Endodermal cell (in vitro differentiated cells): Measurements from ENCODE around the gene MRPS24. TPM values are rescaled to one million over a fixed set of nuclear protein-coding genes. Genes with fewer than 3 reads are reported as not detected.
A peak's percentile ranks its signal among the peaks of the same experiment; 100 is the strongest.
"Not testable (repeated sequence)": the region's sequence is repeated elsewhere in the genome, so short reads cannot be mapped to it uniquely, and the experiment has no call there.

ENCODE experiments used
- DNase-seq: peaks from one replicate; pipeline ENCODE4 v3.0.0-alpha.2; 2017
- H3K27ac ChIP-seq: 2 replicates; pipeline ENCODE4 v1.5.1; 2013; ENCODE audit warnings: mild to moderate bottlenecking, low read depth, low read length, moderate library complexity
- H3K27me3 ChIP-seq: 2 replicates; pipeline ENCODE4 v1.6.1; 2013; ENCODE audit warnings: mild to moderate bottlenecking, low read length, moderate library complexity; ENCODE audit not compliant: insufficient read depth, control insufficient read depth, poor library complexity, severe bottlenecking
- H3K36me3 ChIP-seq: 2 replicates; pipeline ENCODE4 v1.7.0; 2013; ENCODE audit warnings: mild to moderate bottlenecking, low read length, moderate library complexity; ENCODE audit not compliant: control insufficient read depth, insufficient read depth
- H3K4me1 ChIP-seq: one replicate; pipeline ENCODE4 v1.7.0; 2013; ENCODE audit warnings: low read length; ENCODE audit not compliant: control insufficient read depth, insufficient read depth
- H3K4me3 ChIP-seq: 2 replicates; pipeline ENCODE4 v1.5.1; 2013; ENCODE audit warnings: mild to moderate bottlenecking, low read length, moderate library complexity
- H3K9ac ChIP-seq: 2 replicates; pipeline ENCODE4 v1.6.1; 2013; ENCODE audit warnings: mild to moderate bottlenecking, low read length, moderate library complexity; ENCODE audit not compliant: poor library complexity, severe bottlenecking; ENCODE audit errors: extremely low read depth
- H3K9me3 ChIP-seq: 2 replicates; pipeline ENCODE4 v1.6.1; 2013; ENCODE audit warnings: mild to moderate bottlenecking, low read length, moderate library complexity; ENCODE audit not compliant: control insufficient read depth
- H3K27ac Mint-ChIP-seq: 2 replicates; pipeline ENCODE4 v1.8.0; 2020; ENCODE audit warnings: mixed read lengths
- H3K27me3 Mint-ChIP-seq: 2 replicates; pipeline ENCODE4 v1.8.0; 2021; ENCODE audit warnings: mild to moderate bottlenecking, mixed read lengths; ENCODE audit not compliant: insufficient read depth
- H3K36me3 Mint-ChIP-seq: 2 replicates; pipeline ENCODE4 v1.8.0; 2020; ENCODE audit warnings: low read depth, mixed read lengths
- H3K4me1 Mint-ChIP-seq: 2 replicates; pipeline ENCODE4 v1.8.0; 2020; ENCODE audit warnings: mixed read lengths
- H3K4me3 Mint-ChIP-seq: 2 replicates; pipeline ENCODE4 v1.8.0; 2020; ENCODE audit warnings: mild to moderate bottlenecking, moderate library complexity, mixed read lengths
- H3K9me3 Mint-ChIP-seq: 2 replicates; pipeline ENCODE4 v1.8.0; 2020; ENCODE audit warnings: mild to moderate bottlenecking, mixed read lengths
- WGBS, 2 experiments: methylation state at CpG; one replicate each; pipeline versions ENCODE4 v1.1.5 to v1.1.7; 2013; ENCODE audit warnings: missing lambda C conversion rate in 2 of 2, mixed read lengths in 1 of 2; ENCODE audit not compliant: insufficient coverage in 1 of 2, insufficient read length in 1 of 2; 5-methylcytosine and 5-hydroxymethylcytosine counted together
- total RNA-seq, 2 donors: library from RNA; stranded (reverse); fragmentation: NEBNext Ultra II Directional in 1 of 2; extraction: Animal tissue kit (Norgen Biotek cat#: 25700) in 1 of 2; gene quantifications; 2 replicates in 1 of 2; 3 replicates in 1 of 2; pipeline ENCODE4 v1.2.1, GENCODE V29; 2021
- TF ChIP-seq, protein P1 (sequence below): fragments of 200-600 bp; sonication (generic); conservative IDR thresholded peaks from 2 replicates; pipeline ENCODE4 v1.5.0; 2021; ENCODE audit warnings: antibody characterized with exemption, mild to moderate bottlenecking

The MRPS24 gene
- total RNA-seq, 2 donors from 2014 or later: 86.5 to 91.0 TPM

DNA sequence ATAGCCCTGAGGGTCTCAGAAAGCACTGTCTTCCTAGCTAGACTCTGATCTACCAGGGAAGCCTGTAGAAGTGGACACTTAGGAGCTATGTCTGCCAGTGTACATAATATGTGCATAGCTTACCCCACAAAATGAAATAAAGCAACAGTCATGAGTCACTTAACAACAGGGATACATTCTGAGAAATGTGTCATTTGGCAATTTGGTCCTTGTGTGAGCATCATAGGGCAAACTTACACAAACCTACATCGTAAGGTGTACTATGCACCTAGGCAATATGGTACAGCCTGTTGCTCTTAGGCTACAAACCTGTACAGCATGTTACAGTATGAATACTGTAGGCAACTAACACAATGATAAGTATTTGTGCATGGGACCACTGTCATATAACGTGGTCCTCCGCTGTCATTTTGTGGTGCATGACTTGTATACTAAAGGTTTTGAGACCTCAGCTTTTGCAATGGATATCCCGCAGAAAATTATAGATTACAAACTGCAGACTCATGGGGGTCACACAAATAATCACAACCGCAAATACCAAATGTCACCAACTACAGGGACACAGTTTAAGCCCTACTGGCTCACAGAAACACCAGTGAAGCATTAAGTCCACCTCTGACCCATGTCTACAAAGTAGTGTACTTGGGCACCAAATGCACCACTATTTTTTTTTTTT, 35.4 kb upstream of the MRPS24 start:
- Histone ChIP-seq H3K27me3 (no peaks in the 10 kb centered on the region), H3K4me1 (no peaks in the 10 kb centered on the region), H3K27ac (no peak overlapping the region), H3K9me3 (no peaks in the 10 kb centered on the region), H3K4me3 (peak overlapping the region; percentile 81), H3K36me3 (no peaks in the 10 kb centered on the region), H3K9ac (no peak overlapping the region)
- H3K27ac Mint-ChIP-seq: peak overlapping the region; percentile 26
- no peak overlapping the region for H3K4me3 Mint-ChIP-seq
- 91 to 96% methylated on average over 3 to 5 of the region's 5 CpGs for WGBS, 2 experiments
- H3K27me3 Mint-ChIP-seq: no peaks in the 10 kb centered on the region
- no peaks in the 10 kb centered on the region for H3K9me3 Mint-ChIP-seq
- peaks cover 7% of the 10 kb centered on the region for H3K4me1 Mint-ChIP-seq
- DNase-seq: no peak
- H3K36me3 Mint-ChIP-seq: no peaks in the 10 kb centered on the region
- TF ChIP-seq, protein P1, sequence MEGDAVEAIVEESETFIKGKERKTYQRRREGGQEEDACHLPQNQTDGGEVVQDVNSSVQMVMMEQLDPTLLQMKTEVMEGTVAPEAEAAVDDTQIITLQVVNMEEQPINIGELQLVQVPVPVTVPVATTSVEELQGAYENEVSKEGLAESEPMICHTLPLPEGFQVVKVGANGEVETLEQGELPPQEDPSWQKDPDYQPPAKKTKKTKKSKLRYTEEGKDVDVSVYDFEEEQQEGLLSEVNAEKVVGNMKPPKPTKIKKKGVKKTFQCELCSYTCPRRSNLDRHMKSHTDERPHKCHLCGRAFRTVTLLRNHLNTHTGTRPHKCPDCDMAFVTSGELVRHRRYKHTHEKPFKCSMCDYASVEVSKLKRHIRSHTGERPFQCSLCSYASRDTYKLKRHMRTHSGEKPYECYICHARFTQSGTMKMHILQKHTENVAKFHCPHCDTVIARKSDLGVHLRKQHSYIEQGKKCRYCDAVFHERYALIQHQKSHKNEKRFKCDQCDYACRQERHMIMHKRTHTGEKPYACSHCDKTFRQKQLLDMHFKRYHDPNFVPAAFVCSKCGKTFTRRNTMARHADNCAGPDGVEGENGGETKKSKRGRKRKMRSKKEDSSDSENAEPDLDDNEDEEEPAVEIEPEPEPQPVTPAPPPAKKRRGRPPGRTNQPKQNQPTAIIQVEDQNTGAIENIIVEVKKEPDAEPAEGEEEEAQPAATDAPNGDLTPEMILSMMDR: no peak

DNA sequence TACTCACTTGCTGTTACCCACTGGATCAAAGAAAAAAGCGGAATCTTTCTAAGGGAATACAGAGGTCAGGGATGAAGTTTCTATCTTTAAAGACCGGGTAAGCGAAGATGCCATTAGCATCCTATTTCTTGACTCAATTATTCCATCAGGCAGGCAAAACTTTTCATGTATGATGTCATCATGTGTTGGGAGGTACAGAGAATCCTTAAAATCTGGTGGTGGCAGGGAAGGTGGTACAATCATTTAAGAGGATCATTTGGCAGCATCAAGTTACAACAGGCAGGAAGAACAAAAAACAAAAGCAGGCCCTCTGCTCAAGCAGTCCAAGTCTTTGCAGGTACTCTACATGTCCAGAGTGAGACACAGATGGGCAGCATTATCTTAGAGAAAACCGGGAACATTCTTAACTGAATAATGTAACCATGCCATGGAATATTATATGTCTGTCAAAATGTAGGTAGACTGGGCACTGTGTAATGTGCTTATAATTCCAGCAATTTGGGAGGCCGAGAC, 33.3 kb upstream of the MRPS24 start:
- no peak overlapping the region for H3K4me3 Mint-ChIP-seq
- no peaks in the 10 kb centered on the region for H3K27me3 Mint-ChIP-seq
- Histone ChIP-seq H3K4me3 (no peak overlapping the region), H3K36me3 (no peaks in the 10 kb centered on the region), H3K4me1 (no peaks in the 10 kb centered on the region), H3K27me3 (no peaks in the 10 kb centered on the region), H3K9me3 (no peaks in the 10 kb centered on the region), H3K9ac (no peak overlapping the region), H3K27ac (no peak overlapping the region)
- H3K27ac Mint-ChIP-seq: no peak overlapping the region
- 94% methylated on average over 5 of the region's 5 CpGs; no CpG with 5 or more reads in 1 of the 2 experiments for WGBS, 2 experiments
- TF ChIP-seq, protein P1: no peak
- H3K9me3 Mint-ChIP-seq: no peaks in the 10 kb centered on the region
- no peak for DNase-seq
- H3K36me3 Mint-ChIP-seq: no peaks in the 10 kb centered on the region
- peaks cover 7% of the 10 kb centered on the region for H3K4me1 Mint-ChIP-seq

DNA sequence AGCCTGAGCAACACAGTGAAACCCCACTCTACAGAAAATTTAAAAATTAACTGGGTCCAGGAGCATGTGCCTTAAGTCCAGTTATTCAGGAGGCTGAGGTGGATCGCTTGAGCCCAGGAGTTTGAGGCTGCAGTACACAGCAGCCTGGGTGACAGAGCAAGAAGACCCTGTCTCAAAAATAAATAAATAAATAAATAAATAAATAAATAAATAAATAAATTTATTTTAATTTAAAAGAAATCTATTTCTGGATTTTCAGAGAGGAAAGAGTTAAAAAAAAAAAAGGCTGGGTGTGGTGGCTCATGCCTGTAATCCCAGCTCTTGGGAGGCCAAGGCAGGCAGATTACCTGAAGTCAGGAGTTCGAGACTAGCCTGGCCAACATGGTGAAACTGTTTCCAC, 29.3 kb upstream of the MRPS24 start:
- not testable (repeated sequence) for H3K36me3 ChIP-seq, H3K27me3 Mint-ChIP-seq, H3K27ac Mint-ChIP-seq, H3K4me1 ChIP-seq, H3K36me3 Mint-ChIP-seq, H3K27me3 ChIP-seq, H3K4me3 Mint-ChIP-seq, H3K9me3 Mint-ChIP-seq, H3K9ac ChIP-seq, H3K4me3 ChIP-seq, H3K4me1 Mint-ChIP-seq, H3K27ac ChIP-seq, DNase-seq, H3K9me3 ChIP-seq
- 94 to 98% methylated on average over 2 of the region's 2 CpGs for WGBS, 2 experiments
